ENCODE results near the gene PHLDA2.
A peak's percentile ranks its signal among the peaks of the same experiment; 100 is the strongest.
"Not testable (repeated sequence)": the region's sequence is repeated elsewhere in the genome, so short reads cannot be mapped to it uniquely, and the experiment has no call there.

PHLDA2 gene

DNA sequence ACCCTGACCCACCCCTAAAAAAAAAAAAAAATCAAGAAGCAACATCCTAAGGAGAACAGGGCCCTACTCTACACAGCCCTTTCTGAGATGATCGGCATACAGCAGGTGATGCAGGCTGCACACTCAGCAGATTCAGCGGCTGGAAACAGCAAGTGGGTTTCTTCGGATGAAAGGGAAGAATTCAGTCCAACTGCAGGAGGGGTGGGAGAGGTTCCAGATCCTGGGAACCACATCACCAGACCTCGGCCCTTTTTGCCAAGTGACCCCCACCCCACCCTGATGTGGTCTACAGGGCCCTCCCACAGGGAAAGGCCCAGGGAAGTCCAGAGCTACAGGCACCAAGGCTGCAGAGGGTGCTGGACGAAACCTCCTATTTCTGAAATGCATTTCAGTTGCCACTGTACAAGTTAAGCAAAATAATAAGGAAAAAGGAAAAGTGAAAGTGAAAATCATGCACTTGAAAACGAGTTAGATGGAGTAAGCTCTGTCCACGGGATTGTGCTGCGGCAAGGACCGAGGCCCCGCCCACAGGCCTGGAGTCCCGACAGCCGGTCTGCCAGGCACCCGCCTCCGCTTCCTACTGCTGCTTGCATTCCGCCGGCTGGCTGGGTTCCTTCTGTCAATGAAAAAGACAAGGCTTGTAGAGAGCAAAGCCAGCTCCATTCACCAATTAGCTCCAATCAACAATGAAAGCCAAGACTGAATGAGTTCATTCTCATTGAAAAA lies 16.0 kb upstream of the PHLDA2 start:
- DNase-seq = no peak

- DNase-seq = no peak
Observed at GRCh38 chr11:2944530-2944929, 15.3 kb upstream of the PHLDA2 start.

- no peak for DNase-seq
Observed at GRCh38 chr11:2943711-2944118, 14.5 kb upstream of the PHLDA2 start.

DNA sequence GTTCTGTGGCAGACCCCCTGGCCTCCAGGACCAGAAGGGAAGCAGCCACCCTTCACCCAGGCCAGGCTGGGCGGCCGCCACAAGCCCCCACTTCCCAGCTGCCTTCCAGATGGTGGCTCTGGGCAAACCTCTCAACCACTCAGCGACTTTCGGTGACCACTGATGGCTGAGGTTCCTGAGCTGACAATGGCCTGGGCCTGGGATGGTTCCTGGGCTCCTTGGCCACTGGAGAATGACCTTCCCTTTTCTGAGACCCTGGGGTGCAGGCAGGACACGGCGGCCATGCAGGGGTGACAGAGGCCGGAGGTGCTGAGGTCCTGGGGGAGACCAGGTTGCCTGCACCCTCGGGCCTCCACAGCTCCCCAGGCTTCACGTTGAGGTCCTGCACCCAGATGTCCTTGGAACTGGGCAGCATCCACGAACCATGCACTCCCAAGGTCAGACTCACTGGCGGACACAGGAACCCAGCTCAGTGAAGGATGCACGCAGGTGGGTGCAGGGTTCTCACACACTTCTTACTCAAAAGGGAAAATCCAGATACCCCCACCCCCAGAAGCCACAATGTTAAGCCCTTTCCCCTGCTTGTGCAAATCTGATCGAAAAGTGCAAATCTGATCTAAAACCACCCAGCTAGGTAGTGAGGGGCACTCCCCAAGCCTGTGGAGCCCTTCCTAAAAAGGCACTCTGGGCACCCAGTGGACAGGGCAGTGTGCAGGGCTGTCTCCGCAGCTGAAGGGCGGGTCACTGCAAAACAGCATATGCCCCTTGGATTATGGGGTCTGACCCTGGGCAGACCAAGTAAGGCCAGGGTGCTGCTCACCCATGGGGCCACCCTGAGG lies 13.9 kb upstream of the PHLDA2 start:
- DNase-seq = no peak

GRCh38 chr11:2942447-2942846 lies 13.2 kb upstream of the PHLDA2 start:
- DNase-seq = no peak

- no peak for DNase-seq
Observed at GRCh38 chr11:2940921-2941821, 12.0 kb upstream of the PHLDA2 start.

DNA sequence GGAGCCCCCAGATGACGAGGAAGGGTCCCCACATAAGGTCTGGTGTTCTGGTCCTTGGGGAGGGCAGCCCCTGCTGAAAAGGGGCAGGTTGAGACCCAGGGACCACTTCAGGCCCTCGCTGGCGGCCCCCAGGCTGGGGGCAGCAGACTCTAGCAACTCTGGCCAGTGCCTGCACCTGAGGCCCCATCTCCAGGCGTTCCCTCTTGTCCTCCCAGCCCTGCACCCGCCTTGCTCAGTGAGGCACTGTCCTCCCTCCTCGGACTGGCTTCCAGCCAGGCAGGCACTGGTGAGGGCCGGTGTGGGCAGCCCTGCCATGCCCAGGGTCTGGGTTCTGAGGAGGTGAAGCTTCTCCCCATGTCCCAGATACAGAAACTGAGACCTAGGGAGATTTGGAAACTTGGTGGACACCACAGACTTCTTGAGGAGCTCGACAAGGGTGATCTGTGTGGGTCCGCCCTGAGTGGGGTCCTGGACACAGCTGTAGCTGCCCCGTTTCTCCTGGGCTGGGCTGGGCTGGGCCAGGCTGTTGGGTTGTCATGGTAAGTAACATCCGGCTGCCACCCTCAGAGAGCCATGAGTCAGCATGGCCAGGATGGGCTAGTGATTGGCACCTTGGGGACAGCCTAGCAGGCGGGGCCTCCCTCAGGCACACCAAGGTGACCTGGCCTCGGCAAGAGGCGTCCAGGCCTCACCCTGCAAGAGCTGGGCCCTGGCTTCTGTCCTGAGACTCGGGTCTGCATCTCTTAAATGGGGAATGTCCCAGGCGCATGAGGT lies 11.1 kb upstream of the PHLDA2 start:
- DNase-seq = peak; percentile 71

DNA sequence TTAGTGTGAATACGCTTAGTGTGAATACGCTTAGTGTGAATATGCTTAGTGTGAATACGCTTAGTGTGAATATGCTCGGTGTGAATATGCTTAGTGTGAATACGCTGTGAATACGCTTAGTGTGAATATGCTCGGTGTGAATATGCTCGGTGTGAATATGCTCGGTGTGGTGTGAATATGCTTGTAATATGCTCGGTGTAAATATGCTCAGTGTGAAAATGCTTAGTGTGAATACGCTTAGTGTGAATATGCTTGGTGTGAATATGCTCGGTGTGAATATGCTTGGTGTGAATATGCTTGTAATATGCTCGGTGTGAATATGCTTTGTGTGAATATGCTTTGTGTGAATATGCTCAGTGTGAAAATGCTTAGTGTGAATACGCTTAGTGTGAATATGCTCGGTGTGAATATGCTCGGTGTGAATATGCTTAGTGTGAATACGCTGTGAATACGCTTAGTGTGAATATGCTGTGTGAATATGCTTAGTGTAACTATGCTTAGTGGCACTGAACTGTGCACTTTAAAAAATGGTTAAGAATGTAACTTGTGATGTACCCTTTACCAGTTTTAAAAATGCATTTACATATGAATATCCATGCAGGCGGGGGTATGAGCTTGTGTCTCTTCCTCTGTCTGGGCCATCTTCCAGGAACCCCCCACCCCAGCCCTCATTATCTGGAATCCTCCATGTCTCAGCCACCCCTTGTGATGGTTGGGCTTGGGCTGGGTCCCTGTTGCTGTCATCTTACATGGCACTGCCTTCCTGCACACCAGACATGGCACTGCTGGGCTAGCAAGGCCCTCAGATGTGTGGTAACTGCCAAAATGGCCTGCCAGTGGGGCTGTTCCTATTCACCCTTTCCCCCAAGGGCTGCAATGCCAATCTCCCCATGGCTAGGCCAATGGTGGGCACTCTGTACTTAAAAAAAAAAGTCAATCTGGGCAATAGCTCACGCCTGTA lies 9.5 kb upstream of the PHLDA2 start:
- DNase-seq = not testable (repeated sequence)

- not testable (repeated sequence) for DNase-seq
Observed at GRCh38 chr11:2937641-2938457, 8.6 kb upstream of the PHLDA2 start.

- no peak for DNase-seq
Observed at GRCh38 chr11:2934611-2935239, 5.5 kb upstream of the PHLDA2 start.

DNA sequence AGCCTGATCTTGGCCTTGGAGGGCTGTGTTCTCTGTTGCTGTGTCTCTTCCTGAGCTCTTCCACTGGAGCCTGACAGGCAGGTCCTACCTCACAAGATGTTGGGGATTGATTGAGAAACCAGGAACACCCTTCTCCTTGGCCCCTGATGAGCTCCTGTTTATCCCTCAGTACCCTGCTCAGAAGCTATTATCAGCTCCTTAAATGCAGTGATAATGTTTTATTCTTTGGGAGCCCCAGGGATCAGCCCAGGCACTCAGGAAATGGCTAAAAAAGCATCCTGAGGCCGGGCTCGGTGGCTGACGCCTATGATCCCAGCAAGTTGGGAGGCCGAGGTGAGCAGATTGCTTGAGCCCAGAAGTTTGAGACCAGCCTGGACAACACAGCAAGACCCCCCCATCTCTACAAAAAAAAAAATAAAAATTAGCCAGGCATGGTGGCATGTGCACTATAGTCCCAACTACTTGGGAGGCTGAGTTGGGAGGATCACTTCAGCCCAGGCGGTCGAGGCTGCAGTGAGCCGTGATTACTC lies 4.9 kb upstream of the PHLDA2 start:
- DNase-seq = no peak

DNA sequence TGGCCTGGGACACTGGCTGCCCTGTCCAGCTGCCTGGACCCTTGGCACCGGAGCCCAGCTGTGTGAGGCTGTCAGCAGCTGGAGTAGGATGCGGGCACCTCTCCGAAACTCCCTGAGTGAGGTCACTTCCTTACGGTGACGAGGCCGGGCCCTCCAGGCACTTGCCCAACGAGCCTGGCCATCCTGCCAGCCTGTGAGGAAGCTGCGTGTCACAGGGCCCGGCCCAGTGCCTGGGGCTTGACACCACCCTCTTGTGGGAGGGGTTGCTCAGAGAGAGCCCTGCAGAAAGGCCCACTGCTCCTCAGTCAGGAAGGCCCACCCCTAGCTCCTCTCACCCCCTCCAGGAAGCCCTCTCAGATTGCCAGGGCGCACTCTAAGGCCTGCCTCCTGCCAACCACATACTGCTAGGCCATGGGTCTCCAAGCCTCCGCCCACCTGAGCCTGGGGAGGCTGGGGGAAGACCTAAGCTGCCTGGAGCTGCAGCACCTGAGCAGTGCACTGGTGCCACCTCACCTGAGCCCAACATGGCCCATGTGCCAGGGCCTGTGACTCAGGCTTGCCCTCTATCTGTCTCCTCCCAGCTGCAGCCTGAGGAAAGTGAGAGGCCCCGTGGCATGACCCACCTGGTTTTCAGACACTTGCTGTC lies 4.3 kb upstream of the PHLDA2 start:
- DNase-seq = peak; percentile 70

- no peak for DNase-seq
Observed at GRCh38 chr11:2932850-2933251, 3.6 kb upstream of the PHLDA2 start.

- no peak for DNase-seq
Observed at GRCh38 chr11:2931771-2932738, 2.8 kb upstream of the PHLDA2 start.

GRCh38 chr11:2931420-2931746 lies 2.2 kb upstream of the PHLDA2 start:
- no peak for DNase-seq

DNA sequence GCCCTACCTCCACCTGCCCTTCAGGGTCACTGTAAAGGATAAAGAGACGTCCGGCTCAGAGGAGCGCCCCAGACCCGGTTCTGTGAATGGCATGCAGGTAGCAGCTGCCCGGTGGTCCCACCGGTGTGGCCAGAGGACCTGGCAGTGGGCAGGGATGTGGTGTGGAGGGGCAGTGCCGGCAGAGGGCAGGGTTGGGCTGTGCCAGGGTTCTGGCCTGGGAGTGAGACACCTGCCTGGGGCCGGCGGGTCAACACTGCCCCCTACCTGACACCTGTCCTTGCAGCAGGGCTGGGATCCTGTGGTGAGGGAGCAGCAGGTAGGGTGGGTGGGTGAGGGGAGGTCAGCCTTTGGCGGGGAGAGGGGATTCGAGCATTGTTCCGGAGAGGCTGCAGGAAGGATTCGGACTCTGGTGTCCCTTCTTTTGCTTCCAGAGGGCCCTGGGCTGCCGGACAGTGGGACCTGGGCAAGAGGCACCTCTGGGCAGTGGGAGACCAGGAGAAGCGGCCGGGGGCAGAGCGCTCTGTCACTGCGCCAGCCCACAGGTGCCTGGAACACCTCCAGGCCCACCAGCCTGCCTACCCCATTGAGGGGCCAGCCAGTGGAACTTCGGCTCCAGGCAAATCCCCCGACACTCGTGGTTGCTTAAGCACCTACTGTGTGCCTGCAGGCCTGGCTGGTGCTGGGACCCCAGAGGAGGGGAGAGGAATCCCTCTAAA lies 1.6 kb upstream of the PHLDA2 start:
- peak; percentile 73 for DNase-seq
